NCI-H1694 (cell line): ENCODE measurements around the gene CD79A.

Experiments
- DNase-seq: peaks from one replicate; lab custom pipeline; 2025; lab: John Stamatoyannopoulos, UW

CD79A gene

GRCh38 chr19:41918653-41919244 lies 41.7 kb downstream of the CD79A start:
- DNase-seq = no peak

DNA sequence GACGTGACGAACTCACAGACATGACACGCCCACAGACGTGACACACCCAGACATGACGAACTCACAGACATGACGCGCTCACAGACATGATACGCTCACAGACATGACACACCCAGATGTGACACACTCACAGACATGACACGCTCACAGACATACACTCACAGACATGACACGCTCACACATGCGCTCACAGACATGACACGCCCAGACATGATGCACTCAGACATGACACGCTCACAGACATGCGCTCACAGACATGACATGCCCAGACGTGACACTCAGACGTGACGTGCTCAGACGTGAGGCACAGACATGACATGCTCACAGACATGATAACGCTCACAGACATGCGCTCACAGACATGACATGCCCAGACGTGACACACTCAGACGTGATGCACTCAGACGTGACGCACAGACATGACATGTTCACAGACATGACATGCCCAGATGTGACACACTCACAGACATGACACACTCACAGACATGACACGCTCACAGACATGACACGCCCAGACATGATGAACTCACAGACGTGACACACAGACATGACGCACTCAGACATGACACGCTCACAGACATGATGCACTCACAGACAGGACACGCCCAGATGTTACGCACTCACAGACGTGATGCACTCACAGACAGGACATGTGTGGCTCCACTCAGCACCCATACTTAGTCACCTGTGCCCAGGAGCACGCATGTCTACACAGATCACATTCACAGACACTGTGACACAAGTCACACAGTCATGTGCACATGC lies 43.1 kb downstream of the CD79A start:
- DNase-seq = no peak

GRCh38 chr19:41920882-41921576 lies 44.0 kb downstream of the CD79A start:
- no peak for DNase-seq

DNA sequence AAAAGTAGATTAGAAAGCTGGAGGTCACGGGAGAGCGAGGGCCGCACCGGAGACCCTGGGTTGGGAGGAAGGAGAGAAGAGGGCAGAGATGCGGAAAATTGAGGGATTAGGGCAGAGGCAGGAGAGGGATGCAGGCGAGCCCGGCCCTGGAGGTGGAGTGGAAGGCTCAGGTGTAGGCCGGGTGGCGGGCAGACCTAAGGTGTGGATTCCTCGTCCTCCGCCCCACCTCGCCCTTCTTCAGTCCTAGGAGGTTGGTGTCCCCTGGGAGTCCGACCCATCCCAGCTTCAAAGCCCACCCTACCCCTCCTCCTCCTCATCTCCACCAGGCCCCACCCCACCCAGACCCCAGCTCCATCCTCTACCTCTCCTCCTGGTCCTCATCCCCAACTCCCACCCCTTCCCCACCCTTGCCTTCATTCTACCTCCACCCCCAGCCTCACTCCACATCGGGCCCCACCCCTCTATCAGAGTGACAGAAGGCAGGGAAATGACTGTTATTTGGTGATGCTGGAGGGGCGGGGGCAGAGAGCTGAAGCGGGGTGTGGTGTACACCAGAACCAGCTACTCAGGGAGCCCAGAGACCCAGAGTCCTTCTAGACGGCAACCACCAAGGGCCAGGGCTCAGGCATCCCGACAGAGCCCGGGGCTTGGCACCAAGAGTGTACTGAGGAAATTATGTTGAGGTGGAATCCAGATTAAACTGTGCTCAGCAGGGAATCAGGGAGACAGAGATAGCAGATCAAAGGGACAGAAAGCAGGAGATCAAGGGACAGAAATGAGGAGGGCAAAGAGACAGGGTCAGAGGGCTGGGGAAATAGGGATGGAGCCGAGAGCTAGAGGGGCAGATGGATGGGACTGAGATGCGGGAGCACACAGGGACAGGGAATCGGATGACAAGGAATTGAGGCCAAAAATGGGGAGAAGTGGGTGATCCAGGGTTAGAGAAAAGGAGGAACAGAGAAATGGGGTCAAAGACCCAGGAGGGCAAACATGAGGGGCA lies 44.8 kb downstream of the CD79A start:
- no peak for DNase-seq

GRCh38 chr19:41922585-41922984 lies 45.5 kb downstream of the CD79A start:
- DNase-seq = no peak

DNA sequence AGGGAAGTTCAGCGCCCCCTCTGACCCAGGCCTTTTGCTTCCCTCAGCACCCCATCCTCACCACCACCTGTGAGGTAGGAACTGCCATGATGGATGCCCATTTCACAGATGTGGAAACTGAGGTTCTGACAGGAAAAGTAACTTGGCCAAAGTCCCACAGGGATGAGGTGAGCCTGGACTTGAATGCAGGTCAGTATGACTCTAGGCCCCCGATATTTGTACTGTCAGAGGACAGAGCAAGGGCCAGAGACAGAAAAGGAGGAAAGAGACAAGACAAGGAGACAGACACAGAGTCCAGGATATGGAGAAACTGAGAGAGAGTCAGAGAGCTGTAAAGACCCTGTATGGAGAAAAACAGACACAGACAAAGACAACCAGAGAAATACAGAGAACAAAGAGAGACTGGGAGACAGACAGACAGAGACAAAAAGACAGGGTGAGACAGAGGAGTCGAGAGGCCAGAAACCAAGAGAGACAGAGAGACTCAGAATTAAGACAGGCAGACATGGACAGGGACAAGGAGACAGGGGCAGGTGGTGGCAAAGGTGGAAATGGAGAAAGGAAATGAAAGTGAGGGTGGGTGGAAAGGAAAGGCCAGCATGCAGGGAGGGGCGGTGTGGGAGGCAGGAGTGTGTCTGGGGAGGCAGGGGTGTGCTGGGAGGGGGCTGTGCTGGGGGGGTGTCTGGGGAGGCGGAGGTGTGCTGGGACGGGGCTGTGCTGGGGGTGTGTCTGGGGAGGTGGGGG lies 46.1 kb downstream of the CD79A start:
- no peak for DNase-seq

- DNase-seq = no peak
These were observed 47.4 kb downstream of the CD79A start for GRCh38 chr19:41924151-41925145.

DNA sequence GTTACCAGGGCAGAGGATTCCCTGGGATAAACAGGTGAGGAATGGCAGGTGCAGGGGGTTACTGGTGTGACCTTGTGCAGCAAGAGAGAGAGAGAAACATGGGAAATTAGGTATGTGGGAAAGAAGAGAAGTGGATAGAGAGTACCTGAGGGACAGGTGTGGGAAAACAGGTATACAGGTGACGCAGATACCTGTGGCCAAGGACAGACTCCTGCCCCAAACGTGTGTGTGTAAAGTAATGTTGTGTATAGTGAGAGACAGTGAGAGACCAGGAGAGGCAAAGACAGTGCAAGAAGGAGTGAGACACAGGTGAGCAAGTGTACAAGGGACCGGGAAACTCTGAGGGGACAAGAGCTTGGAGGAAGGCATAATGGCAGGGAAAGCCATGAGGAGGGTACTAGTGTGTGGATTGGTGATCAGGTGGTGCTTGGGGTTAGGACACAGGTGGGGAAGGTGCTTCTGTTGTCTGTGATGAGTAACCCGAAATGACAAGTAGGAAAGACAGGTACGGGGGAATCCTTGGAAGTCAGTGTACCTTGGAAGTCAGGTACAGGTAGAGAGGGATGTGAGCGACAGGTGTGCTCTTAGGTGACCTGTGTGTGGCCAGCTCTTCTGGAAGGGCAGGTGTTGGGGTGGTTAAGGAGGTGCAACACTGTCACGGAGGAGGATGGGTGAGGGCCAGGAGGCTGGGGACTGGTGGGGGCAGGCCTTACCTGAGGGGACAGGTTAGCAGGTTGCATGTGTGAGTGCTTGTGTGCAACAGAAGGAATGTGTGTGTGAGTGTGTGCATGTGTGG lies 48.3 kb downstream of the CD79A start:
- no peak for DNase-seq

DNA sequence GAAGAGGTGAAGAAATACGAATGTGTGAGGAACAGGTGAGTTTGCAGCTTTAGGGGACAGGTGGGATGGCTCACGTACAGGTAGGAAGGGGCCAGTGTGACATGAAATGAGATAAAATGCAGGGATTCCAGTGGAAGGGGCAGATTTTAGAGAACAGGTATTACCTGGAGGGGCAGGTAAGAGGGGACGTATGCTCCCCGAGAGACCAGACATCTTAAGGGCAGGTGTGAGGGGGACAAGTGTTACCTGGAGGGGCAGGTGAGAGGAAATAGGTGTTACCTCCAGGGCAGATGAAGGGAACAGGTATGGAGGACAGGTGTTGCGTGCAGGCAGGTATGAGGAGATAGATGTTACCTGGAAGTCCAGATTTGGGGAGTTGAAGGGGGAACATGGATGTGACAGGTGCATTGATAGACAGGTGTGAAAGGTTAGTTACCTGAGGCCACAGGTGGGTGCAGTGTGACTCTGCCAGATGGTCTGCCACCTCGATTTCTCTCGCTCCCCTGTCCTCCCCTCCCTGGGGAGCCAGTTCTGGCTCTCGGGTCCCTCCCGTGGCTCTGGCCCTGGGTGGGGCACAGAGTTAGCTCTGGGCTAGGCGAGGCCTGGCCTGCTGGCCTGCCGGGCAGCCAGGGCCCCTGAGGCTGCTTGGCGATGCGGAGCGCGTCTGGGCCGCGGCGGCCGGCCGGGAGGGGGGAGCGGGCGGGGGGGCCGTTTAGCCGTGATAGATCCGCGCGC lies 49.1 kb downstream of the CD79A start:
- DNase-seq = no peak

GRCh38 chr19:41926763-41927496 lies 49.9 kb downstream of the CD79A start:
- no peak for DNase-seq

GRCh38 chr19:41927497-41928192 lies 50.6 kb downstream of the CD79A start:
- DNase-seq = no peak

GRCh38 chr19:41928221-41928683 lies 51.2 kb downstream of the CD79A start, which contains the start of gene ERFL:
TSS of gene ERFL (minus strand) at chr19:41928449. CDS start at chr19:41912919, 15,530 bp downstream.
- no peak for DNase-seq

DNA sequence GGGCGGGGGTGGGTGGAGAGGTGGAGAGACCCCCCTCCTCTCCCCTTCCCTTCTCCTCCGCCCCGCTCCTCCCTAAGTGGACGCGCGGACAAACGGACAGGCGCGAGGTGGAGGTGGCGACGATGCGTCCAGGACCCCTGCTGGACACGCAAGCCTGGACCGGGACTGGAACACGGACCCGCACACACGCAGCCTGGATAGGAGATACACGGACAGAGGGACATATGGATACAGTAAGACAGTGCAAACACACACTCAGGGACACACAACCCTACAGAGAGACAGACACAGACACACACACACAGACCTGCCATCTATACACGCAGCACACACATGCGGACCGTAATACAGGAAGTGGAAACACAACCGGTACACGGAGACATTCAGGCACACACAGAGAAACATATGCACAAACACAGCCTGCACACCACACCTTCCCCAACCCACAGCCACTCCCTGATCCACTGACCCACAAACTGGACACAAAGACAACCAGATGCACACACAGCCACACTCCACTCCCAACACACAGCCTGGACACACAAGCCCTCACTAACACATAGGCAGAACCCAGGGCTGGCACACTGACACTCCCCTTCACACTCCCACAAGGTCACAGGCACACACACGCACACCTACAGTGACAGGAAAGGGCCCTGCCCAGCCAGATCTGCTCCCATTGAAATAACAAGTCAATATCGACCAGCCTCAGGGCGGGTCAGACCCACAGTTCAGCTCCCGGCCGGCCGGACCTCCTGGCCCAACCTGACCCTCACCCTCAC lies 51.9 kb downstream of the CD79A start:
- DNase-seq = no peak

DNA sequence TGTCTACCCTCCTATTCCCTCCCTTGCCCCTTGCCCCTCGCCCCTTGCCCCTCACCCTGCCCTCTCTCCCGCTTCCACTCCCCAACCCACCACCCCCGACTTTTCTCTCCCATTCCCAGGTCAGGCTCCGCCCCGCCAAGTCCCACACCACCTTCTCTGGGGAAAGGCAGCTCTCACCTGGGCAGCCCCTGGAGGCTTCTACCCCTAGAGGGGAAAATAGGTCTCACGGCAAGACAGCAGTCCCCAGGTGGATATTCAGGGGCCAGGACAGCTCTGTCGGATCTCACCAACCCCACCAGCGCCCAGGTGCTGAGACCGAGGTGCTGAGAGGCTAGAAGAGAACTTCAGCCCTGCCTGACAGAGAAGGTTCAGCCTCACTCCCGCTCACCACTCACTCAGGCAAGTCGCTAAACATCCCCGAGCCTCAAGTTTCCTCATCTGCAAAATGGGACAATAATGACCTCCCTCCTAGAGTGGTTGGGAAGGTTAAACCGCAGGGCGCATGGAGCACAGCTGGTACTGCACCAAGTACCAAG lies 52.5 kb downstream of the CD79A start:
- DNase-seq = no peak

GRCh38 chr19:41930322-41930722 lies 53.2 kb downstream of the CD79A start:
- no peak for DNase-seq
